ENCODE measurements around the gene LMBR1.
"Not testable (repeated sequence)": the region's sequence is repeated elsewhere in the genome, so short reads cannot be mapped to it uniquely, and the experiment has no call there.

Gene LMBR1

DNA sequence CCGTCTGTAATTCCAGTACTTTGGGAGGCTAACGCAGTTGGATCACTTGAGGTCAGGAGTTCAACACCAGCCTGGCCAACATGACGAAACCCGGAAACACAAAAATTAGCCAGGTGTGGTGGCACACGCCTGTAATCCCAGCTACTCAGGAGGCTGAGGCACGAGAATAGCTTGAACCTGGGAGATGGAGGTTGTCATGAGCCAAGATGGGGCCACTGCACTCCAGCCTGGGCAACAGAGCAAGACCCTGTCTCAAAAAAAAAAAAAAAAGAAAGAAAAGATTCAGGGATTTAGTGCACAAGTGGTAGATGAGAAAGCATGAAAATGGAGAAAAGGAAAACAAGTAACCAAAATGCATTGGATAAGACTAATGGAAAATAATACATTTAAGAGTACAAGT lies 49.4 kb downstream of the LMBR1 start:
- not testable (repeated sequence) for DNase-seq

DNA sequence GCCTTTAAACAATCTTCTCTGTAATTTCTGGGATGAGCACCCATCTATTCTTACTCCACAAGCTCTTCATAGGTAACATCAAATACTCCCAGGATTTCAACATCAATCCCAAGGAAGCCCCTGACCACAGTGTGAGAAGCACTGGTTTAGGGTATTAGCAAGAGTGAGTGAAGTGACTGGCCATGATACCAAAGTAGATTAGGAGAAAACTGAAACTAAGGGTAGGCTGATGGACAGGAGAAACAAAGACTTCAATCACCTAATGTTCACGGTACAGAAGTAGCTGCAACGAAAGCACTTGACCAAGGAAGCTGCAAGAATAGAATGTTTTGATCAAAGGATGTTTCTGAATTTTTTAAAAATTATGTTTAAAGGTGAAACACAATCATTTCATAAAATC lies 49.8 kb downstream of the LMBR1 start:
- no peak for DNase-seq

DNA sequence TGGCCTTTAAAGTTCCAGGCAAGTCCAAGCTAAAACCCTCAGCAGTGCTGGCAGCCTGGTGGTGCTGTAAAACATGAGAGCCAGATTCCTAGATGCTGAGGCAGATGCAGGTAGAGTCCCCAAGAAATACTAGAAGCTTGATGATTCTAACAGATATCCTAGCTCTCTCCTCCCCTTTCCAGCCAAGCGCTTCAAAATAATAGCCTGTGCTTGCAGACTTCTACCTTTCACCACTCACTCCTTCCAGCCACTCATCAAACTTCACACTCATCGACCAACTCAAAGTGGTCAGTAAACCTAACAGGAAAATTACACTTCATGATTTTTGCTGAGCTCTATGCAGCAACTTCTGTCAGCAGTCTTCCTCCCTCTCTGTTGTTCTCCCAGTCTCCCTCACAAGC lies 50.2 kb downstream of the LMBR1 start:
- DNase-seq = no peak

DNA sequence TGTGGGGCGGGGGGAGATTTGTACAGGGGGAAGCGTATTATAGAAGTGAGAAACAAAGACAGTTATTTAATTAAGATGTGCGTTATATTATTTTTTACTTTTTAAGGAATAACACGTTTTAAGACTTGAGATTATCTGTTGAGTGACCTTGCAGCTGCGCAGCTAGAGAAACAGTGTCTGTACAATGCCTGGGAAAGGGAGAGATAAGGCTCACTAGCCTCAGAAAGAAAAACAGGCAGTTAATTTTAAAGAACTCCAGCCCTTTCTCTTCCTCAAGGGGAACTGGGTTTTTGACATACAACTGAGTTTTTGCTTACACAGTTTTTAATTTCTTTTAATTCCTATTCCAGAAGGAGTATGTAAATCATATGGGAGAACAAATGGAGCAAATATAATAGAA lies 50.7 kb downstream of the LMBR1 start:
- DNase-seq = no peak

DNA sequence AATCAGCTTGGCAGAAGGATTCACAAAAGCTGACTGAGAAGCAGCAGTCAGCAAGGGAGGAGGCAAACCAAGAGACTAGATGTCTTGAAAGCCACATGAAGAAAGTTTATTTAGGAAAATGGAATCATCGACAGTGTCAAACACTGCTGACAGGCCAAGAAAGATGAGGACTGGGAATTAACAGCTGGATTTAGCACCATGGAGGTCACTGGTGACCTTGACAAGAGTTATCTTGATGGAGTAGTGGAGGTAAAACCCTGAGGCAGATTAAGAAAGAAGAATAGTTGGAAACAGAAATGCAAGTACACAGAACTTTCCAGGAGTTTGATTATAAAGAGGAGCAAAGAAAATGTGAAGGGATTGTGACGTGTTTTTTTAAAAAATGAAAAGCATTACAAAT lies 51.5 kb downstream of the LMBR1 start:
- no peak for DNase-seq

DNA sequence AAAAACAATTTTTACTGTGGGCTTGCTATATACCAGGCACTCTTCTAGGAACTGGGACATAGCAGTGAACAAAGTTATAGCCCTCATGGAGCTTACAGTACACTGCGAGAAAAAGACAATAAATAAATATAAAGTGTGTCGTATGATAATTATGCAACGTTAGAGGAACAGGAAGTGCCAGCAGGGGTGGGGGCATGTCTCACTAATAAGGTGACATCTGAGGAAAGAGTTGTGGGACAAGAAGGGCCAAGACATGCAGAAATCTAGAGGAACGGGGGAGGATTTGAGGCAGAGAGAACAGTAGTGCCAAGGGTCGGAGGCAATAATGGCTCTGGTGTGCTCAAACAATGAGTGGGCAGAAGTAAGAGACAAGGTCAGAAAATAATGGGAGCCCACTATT lies 52.8 kb downstream of the LMBR1 start:
- no peak for DNase-seq

DNA sequence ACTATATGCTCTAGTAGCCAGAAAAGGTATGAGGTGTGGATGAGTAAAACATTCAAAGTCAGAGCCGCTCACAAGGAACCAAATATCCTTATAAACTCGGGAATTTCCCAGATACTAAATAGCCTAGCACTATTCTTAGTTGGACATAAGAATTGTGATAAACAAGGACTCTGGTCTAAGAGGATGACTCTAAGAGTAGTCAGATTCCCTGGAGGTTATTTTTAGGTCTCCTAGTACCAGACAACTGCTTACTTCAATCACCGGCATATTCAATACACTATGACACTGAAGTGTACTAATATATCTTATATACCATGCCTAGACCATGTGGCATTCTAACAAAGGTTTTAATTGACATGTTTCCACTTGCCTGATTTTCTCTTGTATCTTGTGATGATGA lies 56.5 kb downstream of the LMBR1 start:
- no peak for DNase-seq

DNA sequence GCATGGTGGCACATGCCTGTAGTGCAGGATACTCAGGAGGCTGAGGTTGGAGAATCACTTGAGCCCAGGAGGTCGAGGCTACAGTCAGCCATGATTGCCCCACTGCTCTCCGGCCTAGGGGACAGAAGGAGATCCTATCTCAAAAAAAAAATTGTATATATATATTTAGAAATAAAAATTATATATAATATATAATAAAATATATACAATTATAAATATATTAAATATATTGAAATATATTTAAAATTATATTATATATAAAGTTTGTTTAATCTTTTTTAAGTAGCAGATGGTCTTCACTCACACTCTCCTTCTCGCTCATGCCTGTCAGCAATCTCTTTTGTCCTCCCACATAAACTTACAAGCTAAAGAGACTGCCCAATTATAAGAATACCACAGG lies 58.5 kb downstream of the LMBR1 start:
- no peak for DNase-seq

DNA sequence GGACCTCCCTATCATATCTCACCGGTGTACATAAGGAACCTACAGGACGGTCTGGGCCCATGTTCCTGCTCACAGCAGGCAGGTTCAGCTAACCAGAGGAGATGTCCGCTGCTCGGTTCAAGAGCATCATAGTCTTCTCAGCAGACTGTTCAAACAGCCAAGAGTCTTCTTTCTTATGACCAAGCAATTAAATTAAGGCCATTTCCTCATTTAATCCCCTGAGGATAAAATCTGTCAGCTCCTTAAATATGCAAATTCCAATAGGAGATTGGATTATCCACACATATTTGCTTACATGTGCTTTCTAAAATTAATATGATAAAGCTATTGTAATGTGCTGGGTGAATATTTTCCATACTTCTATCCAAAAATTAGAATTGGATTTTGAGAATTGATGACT lies 59.7 kb downstream of the LMBR1 start:
- DNase-seq = no peak

DNA sequence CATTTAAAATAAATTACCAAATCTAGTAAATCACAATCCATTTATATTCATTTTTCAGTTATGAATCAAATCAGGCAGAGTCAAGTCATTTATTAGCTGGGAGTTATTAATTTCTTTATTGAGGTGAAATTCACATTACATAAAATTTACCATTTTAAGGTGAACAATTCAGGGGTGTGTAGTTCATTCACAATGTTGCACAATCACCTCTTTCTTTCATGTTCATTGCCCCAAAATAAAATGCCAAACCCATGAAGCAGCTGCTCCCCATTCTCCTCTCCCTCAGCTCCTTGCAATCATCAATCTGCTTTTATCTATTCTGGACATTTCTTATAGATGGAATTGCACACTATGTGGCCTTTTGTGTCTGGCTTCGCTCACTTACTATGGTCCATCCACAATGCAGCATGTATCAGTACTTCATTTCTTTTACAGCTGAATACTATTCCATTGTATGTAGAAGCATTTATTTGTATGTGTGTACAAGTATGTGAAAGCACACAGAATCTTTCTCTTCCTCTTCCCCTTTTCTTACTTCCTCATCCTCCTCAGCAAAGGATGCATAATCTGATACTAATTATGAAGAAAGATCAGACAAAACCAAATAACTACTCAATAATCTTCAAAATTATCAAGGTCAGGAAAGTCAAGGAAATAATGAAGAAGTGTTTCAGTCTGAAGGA lies 60.6 kb downstream of the LMBR1 start:
- DNase-seq = no peak

DNA sequence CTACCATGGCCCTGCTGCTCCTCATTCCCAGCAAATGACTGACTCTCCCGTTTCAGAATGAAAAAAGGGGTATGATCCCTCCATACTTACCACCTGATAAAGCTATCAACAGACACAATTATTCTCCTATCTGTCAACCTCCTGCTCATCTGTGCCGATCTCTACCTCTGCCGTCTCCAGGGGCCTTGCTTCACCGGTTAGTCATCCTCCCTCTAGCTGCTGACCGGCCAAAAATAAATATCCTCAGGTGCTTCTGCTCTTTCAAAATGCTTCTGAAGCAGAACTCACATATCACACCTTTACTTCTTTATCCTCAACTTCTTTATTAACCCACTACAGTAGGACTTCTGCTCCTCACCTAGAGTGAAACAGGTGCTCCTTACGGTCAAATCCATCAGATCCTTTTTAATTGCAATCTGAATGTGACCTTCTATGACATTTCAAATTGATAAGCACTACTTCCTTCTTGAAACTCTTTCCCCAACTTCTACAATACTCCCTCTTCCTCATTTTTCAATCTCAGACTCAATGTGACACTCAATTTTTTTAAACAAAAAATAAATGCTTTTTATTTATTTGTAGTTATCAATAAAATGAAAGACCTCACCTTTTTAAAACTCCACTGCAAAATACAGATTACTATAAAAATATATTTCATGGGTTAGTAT lies 63.2 kb downstream of the LMBR1 start:
- no peak for DNase-seq

DNA sequence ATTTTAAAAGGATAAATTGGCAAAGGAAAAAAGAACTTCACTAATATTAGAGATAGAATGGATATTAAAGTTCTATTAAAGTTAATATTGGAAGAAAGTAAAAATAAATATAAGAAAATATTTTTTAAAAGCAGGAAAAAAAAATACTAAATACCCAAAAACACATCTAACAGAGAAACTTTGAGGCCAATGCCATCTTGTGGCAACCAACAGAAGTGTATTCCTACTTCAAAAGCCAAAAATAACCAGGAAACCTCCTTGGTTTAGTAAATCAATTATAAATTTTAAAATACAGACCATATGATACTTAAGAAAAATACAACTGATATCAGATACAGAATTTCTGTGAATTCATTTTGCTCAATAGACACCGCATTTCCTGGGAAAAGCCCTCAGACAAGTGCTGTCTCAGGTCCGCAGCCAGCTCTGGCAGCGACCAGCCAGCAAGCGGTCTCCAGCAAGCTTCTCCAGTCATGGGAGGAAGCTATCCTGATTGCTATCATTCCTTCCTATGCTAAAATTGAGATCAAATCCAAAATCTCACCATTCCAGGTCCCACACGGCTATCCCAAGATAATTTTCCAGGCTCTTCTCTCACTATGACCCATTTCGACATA lies 65.3 kb downstream of the LMBR1 start:
- DNase-seq = no peak

DNA sequence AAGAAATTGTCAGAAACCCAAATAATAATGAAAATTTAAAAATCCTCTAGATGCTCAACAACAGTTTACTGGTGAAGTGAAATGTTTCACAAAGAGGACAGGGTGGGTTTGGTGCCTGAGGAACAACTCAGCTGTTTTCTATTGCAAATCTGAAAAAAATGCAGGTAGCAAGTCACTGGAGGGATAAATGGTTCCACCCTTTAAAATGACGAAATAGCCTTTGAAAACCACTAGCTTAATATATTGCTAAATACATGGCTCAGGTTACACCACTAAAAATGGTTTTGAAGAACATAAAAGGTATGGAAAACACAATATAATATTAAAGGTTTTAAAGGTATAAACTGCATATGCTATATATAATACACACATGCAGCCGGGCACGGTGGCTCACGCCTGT lies 69.5 kb downstream of the LMBR1 start:
- no peak for DNase-seq

DNA sequence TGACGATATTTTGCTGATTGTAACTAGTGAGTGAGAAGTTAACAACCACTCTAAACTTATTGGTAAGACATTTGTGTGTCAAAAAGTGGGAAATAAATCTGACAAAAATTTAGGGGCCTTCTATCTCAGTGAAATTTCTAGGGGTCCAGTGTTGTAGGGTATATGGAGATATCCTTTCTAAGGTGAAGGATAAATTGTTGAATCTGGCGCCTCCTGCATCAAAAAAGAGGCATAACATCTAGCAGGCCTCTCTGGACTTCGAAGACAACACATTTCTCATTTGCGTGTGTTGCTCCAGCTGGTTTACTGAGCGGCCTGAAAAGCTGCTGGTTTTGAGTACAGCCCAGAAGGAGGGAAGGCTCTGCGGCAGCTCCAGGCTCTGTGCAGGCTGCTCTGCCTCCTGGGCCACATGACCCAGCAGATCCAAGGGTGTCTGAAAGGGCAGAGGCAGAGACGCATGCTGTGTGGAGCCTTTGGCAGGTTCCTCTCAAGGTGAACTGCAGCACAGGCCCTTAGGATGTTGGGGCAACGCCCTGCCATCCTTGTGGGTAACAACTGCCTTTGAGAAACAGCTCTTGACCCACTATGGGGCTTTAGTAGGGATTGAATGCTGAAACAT lies 72.4 kb downstream of the LMBR1 start:
- no peak for DNase-seq

DNA sequence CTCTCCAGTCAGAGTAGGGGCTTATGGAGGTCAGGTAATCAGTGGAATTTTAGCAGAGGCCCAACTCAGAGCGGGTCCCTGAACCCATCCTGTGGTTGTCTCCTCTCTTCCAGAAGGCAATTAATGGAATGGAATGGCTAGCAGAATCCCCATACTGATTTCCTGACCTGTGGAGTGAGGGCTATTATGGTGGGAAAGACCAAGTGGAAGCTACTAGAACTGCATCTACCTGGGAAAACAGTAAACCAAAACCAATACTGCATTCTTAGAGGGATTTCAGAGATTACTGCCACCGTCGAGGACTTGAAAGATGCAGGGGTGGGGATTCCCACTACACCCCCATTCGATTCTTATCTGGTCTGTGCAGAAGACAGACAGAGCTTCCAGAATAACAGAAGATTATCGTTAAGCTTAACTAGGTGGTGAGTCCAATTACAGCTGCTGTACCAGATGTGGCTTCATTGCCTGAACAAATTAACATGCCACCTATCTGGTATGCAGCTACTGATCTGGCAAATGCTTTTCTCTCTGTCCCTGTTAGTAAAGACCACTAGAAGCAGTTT lies 73.2 kb downstream of the LMBR1 start:
- no peak for DNase-seq

DNA sequence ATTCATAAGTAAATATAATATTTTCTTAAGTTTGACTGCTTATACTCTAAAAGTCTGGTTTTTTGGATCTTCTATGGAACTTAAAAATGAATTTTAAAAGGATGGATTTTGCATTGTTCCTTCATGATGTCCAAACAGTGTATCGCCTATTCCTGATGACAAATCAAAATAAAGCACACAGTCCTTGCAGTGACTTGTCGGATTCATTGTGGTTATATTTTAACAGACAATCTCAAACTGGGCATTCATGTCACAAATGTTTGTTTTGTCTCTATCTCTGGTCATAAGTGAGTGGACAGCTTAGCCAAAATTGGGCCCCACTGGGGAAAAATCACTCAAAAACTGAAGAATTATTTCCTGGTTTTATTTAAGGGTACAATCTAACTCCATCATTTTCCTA lies 74.8 kb downstream of the LMBR1 start:
- DNase-seq = no peak

DNA sequence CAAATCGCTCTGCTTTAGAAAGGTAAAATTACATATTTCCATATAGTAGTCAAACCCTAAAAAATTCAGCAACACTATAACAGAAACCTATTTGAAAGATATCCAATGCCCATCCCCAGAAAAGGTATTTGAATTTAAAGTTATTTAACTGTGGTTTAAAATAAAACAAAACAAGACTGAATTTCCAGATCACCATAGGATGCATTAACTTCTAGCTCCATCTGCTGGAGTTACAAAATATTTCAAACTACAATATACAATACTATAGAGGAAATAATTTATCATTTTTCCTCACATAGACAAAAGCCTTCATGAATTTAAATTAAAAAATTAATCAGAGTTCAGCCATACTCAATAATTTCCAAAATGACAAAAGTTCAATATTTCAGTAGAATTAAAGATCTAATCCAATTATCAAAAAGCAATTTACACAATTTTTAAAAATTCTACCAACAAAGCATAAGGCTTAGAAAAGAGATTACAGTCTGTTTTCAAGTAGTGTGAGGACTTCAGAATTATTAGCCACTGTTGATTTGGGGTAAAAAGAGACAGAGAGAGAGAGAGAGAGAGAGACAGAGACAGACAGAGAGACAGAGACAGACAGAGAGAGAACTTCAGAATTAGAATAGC lies 75.9 kb downstream of the LMBR1 start:
- DNase-seq = peak in 1 of 2 donors; percentile 24

DNA sequence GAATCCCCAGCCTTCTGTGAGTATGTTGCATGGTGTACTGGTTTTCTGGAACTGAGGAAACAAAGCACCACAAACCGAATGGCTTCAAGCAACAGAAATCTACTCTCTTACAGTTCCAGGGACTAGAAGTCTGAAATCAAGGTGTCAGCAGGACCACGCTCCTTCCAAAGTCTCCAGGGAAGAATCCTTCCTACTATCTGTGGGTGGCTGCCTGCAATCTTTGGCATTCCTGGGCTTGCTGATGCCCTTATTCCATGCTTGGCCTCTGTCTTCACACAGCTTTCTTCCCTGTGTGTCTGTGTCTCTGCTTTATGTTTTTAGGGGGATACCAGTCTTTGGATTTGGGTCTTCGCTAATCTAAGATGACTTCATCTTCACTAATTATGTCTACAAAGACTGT lies 81.3 kb downstream of the LMBR1 start:
- DNase-seq = no peak

DNA sequence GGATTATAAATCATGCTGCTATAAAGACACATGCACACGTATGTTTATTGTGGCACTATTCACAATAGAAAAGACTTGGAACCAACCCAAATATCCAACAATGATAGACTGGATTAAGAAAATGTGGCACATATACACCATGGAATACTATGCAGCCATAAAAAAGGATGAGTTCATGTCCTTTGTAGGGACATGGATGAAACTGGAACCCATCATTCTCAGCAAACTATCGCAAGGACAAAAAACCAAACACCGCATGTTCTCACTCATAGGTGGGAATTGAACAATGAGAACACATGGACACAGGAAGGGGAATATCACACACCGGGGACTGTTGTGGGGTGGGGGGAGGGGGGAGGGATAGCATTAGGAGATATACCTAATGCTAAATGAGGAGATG lies 89.3 kb downstream of the LMBR1 start:
- DNase-seq = not testable (repeated sequence)

DNA sequence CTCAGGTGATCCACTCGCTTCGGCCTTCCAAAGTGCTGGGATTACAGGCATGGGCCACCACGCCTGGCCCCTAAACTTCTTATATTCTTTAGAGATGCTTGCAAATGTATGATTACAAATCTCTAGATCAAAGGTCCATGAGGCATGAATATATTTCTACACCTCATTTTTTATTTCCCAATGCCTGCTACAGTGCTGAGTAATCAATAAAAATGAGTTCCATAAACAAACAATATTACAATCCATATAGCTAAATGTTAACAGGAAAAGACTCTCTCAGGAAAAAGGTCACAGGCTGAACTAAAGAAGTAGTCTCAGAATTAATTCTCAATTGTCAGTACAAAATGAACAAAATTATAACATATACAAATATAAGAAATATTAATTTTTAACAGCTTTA lies 90.8 kb downstream of the LMBR1 start:
- DNase-seq = no peak

DNA sequence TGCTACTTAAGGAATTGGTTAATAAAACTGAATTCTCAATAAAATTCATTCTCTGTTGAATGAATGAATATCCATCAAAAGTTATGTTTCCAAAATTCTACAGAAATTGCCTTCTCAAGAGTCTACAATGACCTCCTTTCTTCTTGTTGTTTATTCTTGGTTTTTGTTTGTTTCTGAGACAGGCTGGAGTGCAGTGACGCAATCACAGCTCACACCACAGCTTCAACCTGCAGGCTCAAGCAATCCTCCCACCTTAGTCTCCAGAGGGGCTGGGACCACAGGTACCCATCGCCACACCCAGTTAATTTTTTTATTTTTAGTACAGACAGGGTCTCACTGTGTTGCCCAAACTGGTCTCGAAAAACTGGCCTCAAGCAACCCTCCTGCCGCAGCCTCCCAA lies 97.6 kb downstream of the LMBR1 start:
- DNase-seq = no peak

DNA sequence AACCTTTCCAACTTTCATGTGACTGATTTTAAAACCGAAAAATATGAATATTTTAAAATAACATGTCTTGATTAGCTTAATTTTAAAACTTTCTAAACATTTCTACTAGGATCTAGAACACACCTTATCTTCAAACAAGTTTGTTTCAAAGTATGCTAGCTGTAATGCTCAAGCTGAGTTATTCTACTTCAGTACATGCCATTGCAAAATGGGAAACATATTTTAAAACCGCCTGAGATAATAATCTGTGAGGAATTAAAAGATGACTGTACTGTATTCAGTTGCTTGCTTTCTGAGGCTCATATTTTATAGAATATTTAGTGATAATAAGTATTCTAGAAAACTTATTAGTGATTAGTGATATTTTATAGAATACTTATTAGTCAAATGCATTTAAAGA lies 99.6 kb downstream of the LMBR1 start:
- no peak for DNase-seq

DNA sequence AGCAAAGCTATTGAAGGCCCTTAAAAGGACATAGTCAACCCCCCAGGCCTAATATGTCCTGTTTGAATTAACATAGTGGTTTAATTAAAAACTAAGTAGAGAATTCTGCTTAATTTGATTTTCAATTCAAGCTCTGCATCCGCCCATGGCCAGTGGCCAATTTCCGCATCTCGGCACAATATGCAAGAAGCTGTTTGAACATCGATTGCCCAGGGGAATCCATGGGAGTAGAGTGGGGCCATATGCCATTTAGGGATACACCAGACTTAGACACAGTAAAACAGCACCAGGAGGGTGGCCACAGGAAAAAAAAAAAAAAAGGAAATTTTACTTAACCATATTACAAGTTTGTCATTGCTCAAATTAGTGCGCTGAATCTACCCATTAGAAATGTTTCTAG lies 100.4 kb downstream of the LMBR1 start:
- no peak for DNase-seq

Data from CD4-positive, alpha-beta T cell treated with Interleukin-4 for 1 hour (primary cell).